Measurements from ENCODE around the gene MARF1. TPM values are rescaled to one million over a fixed set of nuclear protein-coding genes. Genes with fewer than 3 reads are reported as not detected.

MARF1 gene
- total and polyA plus RNA-seq, 10 donors = 24.0 to 169 (median 94.7) TPM

DNA sequence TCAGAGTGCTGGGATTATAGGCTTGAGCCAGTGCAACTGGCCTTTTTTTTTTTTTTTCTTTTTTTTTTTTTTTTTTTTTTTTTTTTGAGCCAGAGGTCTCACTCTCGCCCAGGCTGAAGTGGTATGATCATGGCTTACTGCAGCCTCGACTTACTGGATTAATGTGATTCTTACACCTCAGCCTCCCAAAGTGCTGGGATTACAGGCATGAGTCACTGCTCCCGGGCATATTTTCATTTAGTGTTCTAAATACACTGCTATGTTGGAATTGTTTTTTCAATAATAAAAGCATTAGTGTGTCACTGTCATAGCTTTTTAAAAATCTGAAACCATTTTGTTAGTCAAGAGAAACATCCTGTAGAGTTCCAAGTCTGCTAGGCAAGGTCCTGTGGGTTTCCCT lies 47.3 kb upstream of the MARF1 start:
- H3K27ac ChIP-seq = no peak overlapping the region
- H3K9me3 ChIP-seq = no peaks in the 10 kb centered on the region
- H3K4me3 ChIP-seq = no peak overlapping the region
- TF ChIP-seq CTCF (IDR thresholded peaks at IDR 0.05 in 8 of 11, conservative IDR thresholded peaks at IDR 0.05 in 3 of 11) (no peak), POLR2A (IDR thresholded peaks at IDR 0.05) (no peak), POLR2AphosphoS5 (IDR thresholded peaks at IDR 0.05) (no peak)
- H3K36me3 ChIP-seq = peaks cover 8 to 100% (median 92%) of the 10 kb centered on the region in 6 donors
- no peaks in the 10 kb centered on the region for H3K27me3 ChIP-seq (replicated peaks in 1 of 7)
- DNase-seq = no peak
- 88 to 100% (median 99%) methylated on average over 3 of the region's 3 CpGs for WGBS, 5 donors
- intact Hi-C loops (cut with DNase I; ENCODE audit: low total_unique reads) = no loop called here
- no peaks in the 10 kb centered on the region for H3K4me1 ChIP-seq

GRCh38 chr16:15689290-15689689 lies 46.3 kb upstream of the MARF1 start:
- 83 to 91% (median 88%) methylated on average over 3 of the region's 3 CpGs for WGBS, 5 donors
- H3K9me3 ChIP-seq = no peaks in the 10 kb centered on the region
- no peaks in the 10 kb centered on the region for H3K4me1 ChIP-seq
- intact Hi-C loops (cut with DNase I; ENCODE audit: low total_unique reads) = no loop called here
- peaks cover 8 to 100% (median 91%) of the 10 kb centered on the region in 6 donors for H3K36me3 ChIP-seq
- DNase-seq = no peak
- H3K27ac ChIP-seq = no peak overlapping the region
- H3K4me3 ChIP-seq = no peak overlapping the region
- no peaks in the 10 kb centered on the region for H3K27me3 ChIP-seq (replicated peaks in 1 of 7)
- no peak for TF ChIP-seq POLR2A (IDR thresholded peaks at IDR 0.05)

DNA sequence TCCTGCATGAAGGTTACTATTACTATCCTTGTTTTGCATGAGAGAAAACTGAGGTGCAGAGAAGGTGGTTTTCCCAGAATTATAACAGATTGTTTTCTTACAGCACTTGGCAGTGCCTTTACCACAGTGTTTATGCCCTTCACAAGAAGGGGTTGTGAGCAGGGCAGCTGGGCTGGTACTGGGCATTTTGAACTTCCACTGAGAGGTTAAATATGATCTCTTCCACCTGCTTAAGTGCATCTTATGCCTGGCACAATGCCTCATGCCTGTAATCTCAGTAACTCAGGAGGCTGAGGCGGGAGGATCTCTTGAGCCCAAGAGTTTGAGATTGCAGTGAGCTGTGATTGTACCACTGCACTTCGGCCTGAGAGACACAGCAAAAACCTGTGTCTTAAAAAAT lies 43.3 kb upstream of the MARF1 start:
- DNase-seq = no peak
- no peak overlapping the region for H3K4me3 ChIP-seq
- no peaks in the 10 kb centered on the region for H3K9me3 ChIP-seq
- TF ChIP-seq CTCF (IDR thresholded peaks at IDR 0.05 in 8 of 11, conservative IDR thresholded peaks at IDR 0.05 in 3 of 11) = no peak
- TF ChIP-seq POLR2A (IDR thresholded peaks at IDR 0.05) = no peak
- no peak for TF ChIP-seq POLR2AphosphoS5 (IDR thresholded peaks at IDR 0.05)
- no peak overlapping the region for H3K27ac ChIP-seq
- intact Hi-C loops (cut with DNase I; ENCODE audit: low total_unique reads) = no loop called here
- no peaks in the 10 kb centered on the region for H3K4me1 ChIP-seq
- no peaks in the 10 kb centered on the region for H3K27me3 ChIP-seq (replicated peaks in 1 of 7)
- peaks cover 7 to 100% (median 75%) of the 10 kb centered on the region in 6 donors for H3K36me3 ChIP-seq
- WGBS, 5 donors = 93 to 98% (median 95%) methylated on average over 2 of the region's 2 CpGs

DNA sequence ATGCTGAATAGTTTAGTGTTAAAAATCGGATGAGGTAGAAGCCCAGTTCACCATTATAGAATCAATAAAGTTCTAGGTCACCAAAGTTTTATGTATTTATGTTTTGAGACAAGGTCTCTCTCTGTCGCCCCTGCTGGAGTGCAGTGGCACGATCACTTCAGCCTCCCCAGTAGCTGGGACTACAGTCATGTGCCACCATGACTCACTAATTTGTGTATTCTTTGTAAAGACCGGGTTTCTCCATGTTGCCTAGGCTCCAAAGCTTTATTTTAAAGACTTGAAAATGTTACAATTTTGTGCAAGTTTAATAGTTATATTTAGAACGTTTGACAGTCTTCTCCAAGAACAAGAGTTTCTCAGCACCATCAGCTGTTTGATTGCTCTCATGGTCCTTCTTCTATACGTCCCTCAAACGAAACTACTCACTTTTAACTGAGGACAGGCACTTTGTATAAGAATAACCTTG lies 39.2 kb upstream of the MARF1 start:
- H3K27me3 ChIP-seq (replicated peaks in 1 of 7) = no peaks in the 10 kb centered on the region
- H3K4me1 ChIP-seq = no peaks in the 10 kb centered on the region
- TF ChIP-seq CTCF (IDR thresholded peaks at IDR 0.05 in 8 of 11, conservative IDR thresholded peaks at IDR 0.05 in 3 of 11) = peak in 6 of 11 experiments; percentile 19 to 58 (median 45)
- no peak for TF ChIP-seq POLR2AphosphoS5 (IDR thresholded peaks at IDR 0.05)
- peaks cover 0 to 99% (median 69%) of the 10 kb centered on the region in 6 donors for H3K36me3 ChIP-seq
- no peak overlapping the region for H3K4me3 ChIP-seq
- no peak for DNase-seq
- intact Hi-C loops (cut with DNase I; ENCODE audit: low total_unique reads) = no loop called here
- no peak overlapping the region for H3K27ac ChIP-seq
- WGBS, 5 donors = 57 to 67% (median 63%) methylated on average over 7 of the region's 7 CpGs
- no peaks in the 10 kb centered on the region for H3K9me3 ChIP-seq

- Histone ChIP-seq H3K36me3 (peaks cover 0 to 98% (median 45%) of the 10 kb centered on the region in 6 donors), H3K27ac (no peak overlapping the region), H3K4me1 (peaks cover 9 to 26% (median 15%) of the 10 kb centered on the region in 6 donors), H3K27me3 (replicated peaks in 1 of 7) (no peaks in the 10 kb centered on the region), H3K9me3 (no peaks in the 10 kb centered on the region), H3K4me3 (no peak overlapping the region)
- DNase-seq = no peak
- 93 to 99% (median 95%) methylated on average over 5 of the region's 5 CpGs for WGBS, 5 donors
- intact Hi-C loops (cut with DNase I; ENCODE audit: low total_unique reads) = no loop called here
- no peak for TF ChIP-seq POLR2AphosphoS5 (IDR thresholded peaks at IDR 0.05)
- no peak for TF ChIP-seq CTCF (IDR thresholded peaks at IDR 0.05 in 8 of 11, conservative IDR thresholded peaks at IDR 0.05 in 3 of 11)
- TF ChIP-seq POLR2A (IDR thresholded peaks at IDR 0.05) = no peak
Observed at GRCh38 chr16:15677447-15677846, 34.5 kb upstream of the MARF1 start.

Measured in spleen (tissue), 11 donors.